CD4-positive, alpha-beta T cell treated with Interferon alpha-2 for 1 hour (primary cell): Measurements from ENCODE around the gene TPM2.

ENCODE experiments used
- DNase-seq, 2 donors: peaks; one replicate each; pipeline ENCODE4 v3.0.0-alpha.2; 2020 to 2022

TPM2 gene

DNA sequence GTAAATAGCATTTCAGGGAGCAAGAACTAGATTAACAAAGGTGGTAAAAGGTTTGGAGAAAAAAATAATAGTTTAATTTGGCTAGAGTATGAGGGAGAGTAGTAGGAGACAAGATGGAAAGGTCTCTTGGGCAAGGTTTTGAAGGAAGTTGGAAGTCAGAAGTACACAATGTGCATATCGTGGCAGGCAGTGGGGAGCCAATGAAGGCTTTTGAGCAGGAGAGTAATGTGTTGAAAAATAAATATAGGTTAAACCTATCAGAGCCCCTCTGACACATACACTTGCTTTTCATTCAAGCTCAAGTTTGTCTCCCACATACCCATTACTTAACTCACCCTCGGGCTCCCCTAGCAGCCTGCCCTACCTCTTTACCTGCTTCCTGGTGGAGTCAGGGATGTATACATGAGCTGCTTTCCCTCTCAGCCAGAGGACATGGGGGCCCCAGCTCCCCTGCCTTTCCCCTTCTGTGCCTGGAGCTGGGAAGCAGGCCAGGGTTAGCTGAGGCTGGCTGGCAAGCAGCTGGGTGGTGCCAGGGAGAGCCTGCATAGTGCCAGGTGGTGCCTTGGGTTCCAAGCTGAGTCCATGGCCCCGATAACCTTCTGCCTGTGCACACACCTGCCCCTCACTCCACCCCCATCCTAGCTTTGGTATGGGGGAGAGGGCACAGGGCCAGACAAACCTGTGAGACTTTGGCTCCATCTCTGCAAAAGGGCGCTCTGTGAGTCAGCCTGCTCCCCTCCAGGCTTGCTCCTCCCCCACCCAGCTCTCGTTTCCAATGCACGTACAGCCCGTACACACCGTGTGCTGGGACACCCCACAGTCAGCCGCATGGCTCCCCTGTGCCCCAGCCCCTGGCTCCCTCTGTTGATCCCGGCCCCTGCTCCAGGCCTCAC lies 16.3 kb downstream of the TPM2 start, which contains the start of gene CA9:
CA9 (plus strand) TSS at position 797 of the 893 bp plus-strand sequence; CDS start at position 829, 32 bp downstream.
- DNase-seq, result no peak

DNA sequence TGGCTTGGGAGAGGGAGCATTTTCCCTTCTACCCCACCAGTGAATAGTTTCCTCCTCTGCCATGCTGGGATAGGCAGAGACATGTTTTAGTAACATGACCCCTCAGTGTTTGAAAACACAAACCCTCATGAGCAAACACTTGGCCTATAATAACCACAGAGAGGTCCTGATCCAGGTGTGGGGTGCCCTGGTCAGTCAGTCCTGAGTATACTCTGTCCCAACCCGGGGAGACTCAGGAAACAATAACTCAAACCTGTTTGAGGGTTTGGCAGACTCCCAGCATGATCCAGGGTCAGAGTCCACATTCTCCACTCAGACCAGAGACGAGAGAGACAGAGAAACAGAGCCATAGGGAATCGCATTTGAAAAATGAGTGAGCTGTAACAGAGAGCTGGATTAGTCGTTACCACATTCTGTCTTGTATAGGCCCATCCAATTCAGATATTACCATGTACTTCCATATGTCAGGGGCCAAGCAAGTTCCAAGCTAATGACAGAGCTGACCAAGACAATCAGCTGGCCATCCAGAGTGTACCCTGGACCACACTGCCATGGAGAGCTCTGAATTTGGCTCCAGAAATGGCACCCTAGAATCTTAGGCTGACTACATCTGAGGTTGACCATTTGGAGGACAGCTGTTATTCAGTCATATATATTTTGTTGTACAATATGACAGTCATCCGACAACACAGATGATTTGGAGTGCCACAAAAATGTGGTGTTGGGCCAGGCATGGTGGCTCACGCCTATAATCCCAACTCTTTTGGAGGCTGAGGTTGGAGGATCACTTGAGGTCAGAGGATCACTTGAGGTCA lies 20.2 kb downstream of the TPM2 start:
- DNase-seq, result no peak

DNA sequence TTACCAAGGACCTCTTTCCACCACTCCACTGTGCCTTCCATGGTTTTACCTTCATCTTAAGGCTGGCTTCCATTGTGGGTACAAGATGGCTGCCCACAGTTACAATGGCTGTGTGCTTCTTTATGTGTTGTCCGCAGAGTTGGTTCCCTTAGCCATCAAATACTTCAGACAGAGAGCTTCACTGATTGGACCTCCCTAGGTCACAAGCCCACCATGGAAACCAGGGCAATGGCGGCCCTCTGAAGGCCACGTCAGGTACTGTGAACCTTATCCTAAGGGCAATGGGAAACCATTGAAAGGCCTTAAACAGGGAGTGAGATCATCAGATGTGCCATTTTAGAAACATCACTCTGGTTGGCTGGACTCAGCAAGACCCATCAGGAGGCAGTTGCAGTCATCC lies 21.8 kb downstream of the TPM2 start:
- DNase-seq, result no peak

DNA sequence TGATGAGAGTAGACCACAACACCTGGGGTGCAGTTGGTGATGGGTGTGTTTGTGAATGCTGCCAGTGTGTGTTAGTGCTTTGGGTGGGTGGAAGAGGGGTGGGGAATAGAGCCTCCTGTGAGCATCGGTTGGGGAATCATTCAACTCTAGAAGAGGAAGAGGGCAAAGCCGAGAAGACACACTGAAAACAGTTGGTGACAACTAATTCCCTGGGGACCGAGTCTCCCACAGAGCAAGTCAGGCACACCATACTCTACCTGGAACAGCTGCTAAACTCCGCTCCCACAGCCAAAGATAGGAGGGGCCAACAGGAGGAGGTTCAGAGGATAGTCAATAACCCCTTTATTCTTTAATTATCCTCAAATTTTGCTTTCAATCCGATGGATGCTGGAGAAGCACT lies 23.2 kb downstream of the TPM2 start:
- no peak for DNase-seq

DNA sequence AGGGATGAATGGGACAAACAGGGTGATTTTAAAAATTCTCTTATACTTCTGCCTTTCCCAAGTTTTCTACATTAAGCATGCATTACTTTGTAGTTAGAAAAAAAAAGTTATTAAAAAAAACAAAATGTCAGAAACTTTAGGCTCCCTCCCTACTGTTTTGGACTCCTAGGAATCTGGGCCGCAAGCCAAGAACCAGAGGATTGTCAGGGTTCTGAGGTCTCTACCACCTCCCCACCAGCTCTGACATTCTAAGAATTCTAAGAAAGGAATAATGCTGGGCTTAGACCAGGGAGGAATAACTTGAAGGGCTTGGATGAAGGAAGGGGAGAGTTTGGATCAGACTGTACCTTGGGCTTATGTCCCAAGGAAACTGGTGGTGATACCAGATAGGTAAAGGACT lies 23.7 kb downstream of the TPM2 start:
- no peak for DNase-seq

DNA sequence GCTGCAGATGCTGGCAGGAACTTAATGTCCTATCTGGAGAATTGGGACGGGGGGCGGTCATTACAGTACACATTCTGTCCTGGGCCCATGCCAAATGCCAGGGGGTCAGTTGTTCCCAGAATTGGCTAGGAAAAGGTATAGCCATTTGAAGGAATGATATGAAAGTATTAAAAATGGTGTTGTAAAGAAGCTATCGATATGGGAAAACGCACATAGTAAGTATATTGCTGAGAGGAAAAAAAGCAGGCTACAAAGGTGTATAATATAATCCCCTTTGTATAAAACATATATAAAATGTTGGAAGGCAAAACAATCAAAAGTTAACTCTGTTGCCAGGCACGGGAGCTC lies 24.3 kb downstream of the TPM2 start:
- DNase-seq, result no peak

DNA sequence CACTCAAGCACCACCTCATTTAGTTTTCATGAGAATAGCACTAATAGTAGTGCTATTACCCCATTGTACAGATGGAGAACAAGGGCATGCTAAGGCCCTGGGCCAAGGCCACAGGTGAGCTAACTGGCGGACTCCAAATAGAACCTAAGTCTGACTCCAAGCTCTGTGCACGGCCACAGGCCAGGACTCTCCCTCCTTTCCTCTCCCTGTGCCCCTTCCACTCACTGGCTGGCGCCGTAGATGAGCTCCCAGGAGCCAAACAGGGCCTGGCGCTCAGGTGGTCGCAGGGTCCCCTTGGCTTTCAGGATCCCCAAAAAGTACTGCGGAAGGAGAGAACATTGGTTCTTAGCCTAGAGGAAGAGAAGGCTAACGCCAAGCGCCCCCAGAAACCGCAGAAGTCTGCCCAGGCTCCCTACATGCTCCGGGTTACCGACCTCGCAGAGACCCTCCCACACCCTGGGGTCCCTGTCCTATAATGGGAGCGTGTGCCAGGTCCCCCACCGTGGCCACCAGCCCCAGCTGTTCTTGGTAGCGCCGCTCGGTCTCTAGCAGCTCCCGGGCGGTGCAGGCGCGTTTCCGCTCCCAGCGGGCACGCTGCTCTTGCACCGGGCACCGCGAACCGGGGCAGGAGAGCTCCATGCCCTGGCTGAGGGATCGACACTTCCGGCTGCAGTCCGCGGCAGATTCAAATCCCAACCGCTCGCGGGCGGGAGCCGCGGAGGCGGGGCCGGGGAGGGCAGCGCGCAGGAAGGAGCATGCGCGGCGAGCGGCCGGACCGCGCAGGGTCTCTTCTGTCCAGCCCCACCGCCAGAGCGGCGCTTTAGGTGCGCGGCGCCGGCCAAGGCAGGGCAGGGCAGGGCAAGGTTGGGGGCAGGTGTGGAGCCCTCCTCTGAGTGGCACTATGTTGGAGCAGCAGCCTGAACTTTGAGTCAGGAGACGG lies 24.9 kb downstream of the TPM2 start, which contains the start of gene ARHGEF39:
ARHGEF39 (minus strand) TSS at position 665 of the 940 bp plus-strand sequence; CDS start at position 639, 26 bp downstream.
- DNase-seq, result peak; percentile 52 to 74

DNA sequence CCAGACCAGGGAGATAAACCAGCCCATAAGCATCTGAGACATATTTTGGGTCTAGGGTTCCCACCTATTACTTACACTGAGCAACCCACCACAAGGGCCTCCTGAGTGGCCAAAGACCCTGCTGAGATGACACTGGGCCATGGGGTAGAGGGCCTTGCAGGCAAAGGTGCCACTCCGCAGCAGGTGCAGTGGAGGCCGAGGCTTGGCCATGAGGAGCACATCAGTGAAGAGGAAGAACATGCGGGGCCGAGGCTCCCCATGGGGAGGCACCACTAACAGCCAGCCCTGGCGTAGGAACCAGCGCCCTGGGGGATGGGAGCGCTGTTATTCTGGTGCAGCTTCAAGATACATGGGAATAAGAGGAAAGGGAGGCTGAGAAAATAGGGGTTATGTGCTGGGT lies 27.3 kb downstream of the TPM2 start:
- no peak for DNase-seq

DNA sequence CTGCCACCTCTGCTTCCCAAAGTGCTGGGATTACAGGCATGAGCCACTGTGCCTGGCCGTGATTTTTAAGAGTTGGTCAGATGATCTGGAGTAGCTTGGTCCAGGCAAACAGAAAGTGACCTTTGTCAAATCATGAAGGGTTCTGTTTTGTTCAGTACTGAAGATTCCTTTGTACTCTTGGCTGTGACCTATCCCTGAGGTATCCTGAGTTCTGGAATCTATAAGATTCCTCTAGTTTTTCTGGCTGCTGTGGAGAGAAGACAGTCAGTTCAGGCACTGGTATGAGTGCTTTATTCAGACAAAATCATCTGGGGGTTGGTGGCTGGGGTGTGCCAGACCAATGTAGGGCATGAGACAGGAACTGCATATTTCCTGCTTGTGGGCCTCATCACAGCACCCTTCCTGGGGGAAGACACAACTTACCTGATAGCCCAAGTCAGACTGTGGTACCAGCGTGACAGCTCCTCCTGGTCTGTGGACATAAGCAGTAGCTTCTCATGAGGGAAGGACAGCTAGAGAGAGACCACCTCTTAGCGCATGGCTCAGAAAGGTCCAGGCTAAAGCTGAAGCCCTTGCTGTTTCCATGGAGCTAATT lies 27.9 kb downstream of the TPM2 start:
- peak; percentile 43 to 65 for DNase-seq

DNA sequence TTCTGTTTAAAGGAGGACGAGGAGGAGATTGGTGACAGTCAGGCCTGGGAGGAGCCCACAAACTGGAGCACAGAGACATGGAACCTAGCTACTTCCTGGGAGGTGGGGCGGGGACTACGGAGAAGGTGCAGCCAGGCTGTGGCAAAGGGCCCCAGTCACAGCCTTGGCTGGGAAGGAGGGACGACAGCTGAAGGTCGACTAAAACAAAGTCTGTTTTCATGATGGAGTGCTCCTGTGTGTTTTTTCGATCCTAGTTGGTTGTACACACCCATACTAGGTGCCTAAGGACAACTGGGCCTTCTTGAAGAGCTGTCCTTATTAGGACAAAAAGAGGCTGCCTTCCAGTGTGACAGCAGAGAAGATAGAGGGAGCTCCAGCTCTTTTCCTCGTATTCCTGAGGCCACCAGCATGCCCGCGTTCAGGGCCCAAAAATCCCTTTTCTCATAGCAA lies 28.7 kb downstream of the TPM2 start:
- no peak for DNase-seq

DNA sequence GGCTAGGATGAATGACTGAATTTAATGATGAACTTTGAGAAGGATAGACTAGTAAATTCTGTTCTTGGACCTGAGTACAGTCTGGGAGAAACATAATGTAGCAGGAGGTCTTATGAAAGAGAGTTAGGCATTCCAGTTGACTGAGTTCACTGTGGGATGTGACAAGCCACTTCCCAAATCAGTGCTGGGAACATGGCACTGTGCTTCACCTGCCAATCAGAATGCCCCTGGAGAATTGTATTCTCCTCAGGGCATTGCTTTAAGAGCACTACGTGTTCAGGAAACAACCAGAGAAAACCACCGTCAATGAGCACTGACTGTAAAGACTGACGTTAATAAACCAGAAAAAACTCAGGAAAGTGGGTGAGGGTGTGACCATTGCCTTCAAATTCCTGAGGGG lies 30.4 kb downstream of the TPM2 start:
- DNase-seq, result no peak

DNA sequence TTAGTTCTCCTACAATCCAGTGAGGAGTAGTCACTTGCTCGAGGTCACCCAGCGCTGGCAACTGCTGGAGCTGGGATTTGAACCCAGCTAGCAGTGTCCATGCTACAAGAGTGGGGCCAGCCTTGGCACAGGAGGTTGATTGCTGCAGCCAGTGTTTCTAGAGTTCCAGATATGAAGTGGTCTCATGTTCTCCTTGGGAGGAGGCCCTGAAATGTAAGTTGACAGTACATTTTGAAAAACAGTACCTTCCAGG lies 30.8 kb downstream of the TPM2 start:
- DNase-seq, result no peak

DNA sequence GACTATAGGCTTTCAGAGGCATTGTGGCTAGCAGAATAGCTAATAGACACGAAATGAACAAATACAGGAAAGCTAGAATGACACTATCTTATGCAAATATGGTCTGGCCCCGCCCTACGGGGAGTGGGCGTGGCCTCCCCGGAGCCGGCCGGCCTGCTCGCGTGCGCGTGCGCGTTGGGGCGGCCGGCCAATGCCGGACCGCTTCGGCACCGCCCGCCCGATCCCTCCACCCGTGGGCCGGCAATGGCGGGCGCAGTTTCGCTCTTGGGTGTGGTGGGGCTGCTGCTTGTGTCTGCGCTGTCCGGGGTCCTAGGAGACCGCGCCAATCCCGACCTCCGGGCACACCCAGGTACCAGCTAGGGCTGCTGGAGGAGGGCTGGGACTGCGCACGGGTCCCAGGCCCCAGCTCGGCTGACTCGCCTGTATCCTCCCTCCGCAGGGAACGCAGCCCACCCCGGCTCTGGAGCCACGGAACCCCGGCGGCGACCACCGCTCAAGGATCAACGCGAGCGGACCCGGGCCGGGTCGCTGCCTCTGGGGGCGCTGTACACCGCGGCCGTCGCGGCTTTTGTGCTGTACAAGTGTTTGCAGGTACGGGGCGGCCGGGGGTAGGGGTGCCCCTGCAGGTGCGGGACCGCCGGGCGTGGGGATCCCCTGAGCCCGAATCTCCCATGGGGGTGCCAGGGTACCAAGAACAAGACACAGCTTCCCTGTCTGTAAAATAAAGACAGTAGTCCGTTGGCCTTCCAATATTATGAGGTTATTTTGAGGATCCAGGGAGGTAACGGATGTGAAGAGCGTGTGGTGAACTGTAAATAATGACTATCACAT lies 31.4 kb downstream of the TPM2 start, which contains the start of gene CCDC107:
CCDC107 (plus strand) TSS at position 156 of the 831 bp plus-strand sequence; CDS start at position 244, 88 bp downstream.
- DNase-seq, result peak; percentile 86 to 87

DNA sequence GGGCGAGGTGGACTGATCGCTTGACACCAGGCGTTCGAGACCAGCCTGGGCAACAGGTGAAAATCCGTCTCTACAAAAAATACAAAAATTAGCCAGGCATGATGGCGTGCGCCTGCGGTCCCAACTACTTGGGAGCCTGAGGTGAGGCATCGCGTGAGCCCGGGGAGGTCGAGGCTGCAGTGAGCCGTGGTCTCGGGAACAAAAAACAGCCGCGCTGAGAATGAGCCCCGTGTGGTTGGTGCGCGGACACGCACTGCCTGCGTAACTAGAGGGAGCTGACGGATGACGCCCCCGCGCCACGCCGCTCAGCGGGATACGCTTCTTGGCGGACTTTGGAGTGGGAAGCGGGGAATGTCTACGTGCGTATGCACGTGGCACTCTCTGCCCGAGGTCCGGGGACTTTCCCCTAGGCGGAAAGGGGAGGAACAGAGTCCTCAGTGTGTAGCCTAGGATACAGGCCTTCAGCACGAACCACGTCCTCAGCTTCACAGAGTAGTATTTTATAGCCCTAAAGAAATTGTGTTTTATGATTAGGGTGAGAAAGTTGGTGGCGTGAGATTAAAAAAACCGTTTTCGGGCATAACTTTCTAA lies 32.1 kb downstream of the TPM2 start, which contains the start of gene RMRP:
RMRP (minus strand) TSS at position 474 of the 591 bp plus-strand sequence.
- peak; percentile 92 for DNase-seq

DNA sequence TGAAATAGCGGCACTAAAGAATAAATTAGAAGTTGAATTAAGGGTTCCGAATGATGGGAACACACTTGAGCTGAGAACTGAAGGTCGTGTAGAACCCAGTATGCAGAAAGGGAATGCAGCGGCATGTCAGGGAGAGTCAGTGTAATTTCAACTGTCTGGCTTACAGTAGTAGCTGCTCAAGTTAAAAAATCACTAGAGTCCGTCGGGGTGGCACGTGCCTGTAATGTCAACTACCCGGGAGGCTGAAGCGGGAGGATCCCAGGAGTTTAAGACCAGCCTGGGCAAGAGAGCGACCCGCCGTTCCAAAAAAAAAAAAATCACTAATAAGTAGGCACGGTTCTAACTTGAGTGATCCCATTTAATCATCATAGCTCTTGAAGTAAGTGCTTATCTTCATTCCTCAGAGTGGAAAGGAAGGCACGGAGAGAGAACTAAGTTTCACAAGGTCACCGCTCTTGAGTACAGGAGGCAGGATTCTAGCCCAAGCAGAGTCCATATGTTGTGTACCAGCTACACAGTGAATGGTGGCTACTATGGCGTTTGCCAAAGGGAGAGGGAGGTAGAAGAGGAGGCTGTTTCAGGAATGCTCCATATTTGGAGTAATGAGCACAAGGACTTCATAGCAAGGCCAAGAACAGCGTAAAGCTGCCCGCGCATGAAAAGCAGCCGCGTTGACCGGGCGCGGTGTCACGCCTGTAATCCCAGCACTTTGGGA lies 32.7 kb downstream of the TPM2 start:
- DNase-seq, result no peak

DNA sequence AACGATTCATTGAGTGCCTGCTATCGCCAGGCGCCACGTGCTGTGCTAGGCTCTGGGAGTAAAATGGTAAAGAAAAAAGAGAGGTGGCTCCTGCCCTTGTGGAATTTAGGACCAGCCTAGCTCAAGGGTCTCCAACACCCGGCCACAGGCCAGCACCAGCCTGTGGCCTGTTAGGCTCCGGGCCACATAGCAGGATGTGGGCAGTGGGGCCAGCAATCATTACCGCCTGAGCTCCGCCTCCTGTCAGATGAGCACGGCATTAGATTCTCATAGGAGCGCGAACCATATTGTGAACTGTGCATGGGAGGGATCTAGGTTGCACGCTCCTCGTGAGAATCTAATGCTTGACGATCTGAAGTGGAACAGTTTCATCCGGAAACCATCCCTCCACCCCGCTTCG lies 33.4 kb downstream of the TPM2 start:
- no peak for DNase-seq

DNA sequence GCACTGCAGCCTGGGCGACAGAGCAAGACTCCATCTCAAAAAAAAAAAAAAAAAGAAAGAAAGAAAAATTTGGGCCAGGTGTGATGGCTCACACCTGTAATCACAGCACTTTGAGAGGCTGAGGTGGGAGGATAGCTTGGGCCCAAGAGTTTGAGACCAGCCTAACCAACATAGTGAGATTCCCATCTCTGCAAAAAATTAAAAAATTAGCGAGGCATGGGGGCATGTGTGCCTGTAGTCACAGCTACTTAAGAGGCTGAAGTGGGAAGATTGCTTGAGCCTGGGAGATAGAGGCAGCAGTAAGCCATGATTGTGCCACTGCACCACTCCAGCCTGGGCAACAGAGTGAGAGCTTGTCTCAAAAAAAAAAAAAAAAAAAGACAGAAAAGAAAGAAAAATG lies 36.1 kb downstream of the TPM2 start:
- DNase-seq, result no peak

DNA sequence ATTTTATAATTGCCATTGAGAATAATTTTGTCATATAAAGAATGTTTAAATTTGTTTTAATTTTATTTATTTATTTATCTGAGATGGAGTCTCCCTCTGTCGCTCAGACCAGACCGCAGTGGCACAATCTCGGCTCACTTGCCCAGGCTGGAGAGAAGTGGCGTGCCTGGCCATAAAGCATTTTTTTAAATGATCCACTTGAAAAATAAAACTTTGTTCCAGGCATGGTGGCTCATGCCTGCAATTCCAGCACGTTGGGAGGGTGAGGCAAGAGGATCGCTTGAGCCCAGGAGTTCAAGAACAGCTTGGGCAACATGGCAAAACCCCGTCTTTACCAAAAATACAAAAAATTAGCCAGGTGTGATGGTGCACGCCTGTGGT lies 36.9 kb downstream of the TPM2 start:
- DNase-seq, result no peak

DNA sequence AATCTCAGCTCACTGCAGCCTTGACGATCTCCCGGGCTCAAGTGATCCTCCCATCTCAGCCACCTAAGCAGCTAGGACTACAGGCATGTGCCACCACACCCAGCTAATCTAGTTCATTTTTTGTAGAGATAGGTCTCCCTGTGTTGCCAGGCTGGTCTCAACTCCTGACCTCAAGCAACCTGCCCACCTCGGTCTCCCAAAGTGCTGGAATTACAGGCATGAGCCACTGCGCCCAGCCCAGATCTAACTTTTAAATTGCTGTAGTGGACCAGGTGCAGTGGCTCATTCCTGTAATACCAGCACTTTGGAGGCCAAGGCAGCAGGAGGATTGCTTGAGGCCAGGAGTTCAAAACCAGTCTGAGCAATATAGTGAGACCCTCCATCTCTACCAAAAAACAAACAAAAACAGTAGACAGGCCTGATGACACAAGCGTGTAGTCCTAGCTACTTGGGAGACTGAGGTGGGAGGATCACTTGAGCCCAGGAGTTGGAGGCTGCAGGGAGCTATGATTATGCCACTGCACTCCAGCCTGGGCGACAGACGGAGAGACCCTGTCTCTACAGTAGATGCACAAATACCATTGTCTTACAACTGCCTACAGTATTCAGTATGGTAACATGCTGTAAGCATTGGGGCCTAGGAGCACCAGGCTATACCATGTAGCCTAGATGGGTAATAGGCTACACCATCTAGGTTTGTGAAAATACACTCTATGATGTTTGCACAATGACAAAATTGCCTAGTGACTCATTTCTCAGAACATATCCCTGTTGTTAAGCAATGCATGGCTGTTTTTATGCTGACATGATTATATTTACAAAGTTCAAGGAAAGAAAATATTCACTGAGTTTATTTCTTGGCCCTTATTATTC lies 37.5 kb downstream of the TPM2 start:
- DNase-seq, result no peak
